SK-N-SH treated with all-trans-retinoic acid at 6 μM for 48 hours (cell line): ENCODE data around the gene LRRC2.
"Not testable (repeated sequence)": the region's sequence is repeated elsewhere in the genome, so short reads cannot be mapped to it uniquely, and the experiment has no call there.

Source experiments
- ATAC-seq: fragments of 200-7000 bp; cut with Tn5 transposase; 3 replicates; pipeline ENCODE4 v1.9.1; 2020; ENCODE audit warnings: mild to moderate bottlenecking, moderate library complexity
- ARNTL ChIP-seq: fragments of 450-650 bp; formaldehyde crosslinking; IDR thresholded peaks from 2 replicates; pipeline ENCODE4 v1.5.0; 2020; ENCODE audit warnings: low read depth, mild to moderate bottlenecking, moderate library complexity, borderline replicate concordance
- GLIS3 ChIP-seq: fragments of 250-450 bp; sonication (Bioruptor Pico); IDR thresholded peaks from 2 replicates; pipeline ENCODE4 v1.5.0; 2020; ENCODE audit warnings: mild to moderate bottlenecking, moderate library complexity
- ISL1 ChIP-seq: fragments of 250-450 bp; sonication (Bioruptor Pico); IDR thresholded peaks from 2 replicates; pipeline ENCODE4 v2.1.2; 2022; ENCODE audit warnings: mild to moderate bottlenecking, moderate library complexity
- OSR1 ChIP-seq: fragments of 250-450 bp; sonication (Bioruptor Pico); IDR thresholded peaks from 2 replicates; pipeline ENCODE4 v1.8.0; 2022; ENCODE audit warnings: moderate library complexity, mild to moderate bottlenecking, inconsistent platforms
- POU6F1 ChIP-seq: fragments of 250-450 bp; sonication (Bioruptor Pico); IDR thresholded peaks from 2 replicates; pipeline ENCODE4 v1.8.0; 2021; ENCODE audit warnings: low read depth, mild to moderate bottlenecking, moderate library complexity, borderline replicate concordance
- PPARA ChIP-seq: fragments of 250-450 bp; sonication (Bioruptor Pico); IDR thresholded peaks from 2 replicates; pipeline ENCODE4 v1.5.0; 2020; ENCODE audit warnings: mild to moderate bottlenecking, borderline replicate concordance
- RARB ChIP-seq: fragments of 250-450 bp; sonication (Bioruptor Pico); IDR thresholded peaks from 2 replicates; pipeline ENCODE4 v1.8.0; 2021; ENCODE audit warnings: mild to moderate bottlenecking, moderate library complexity
- SNAI2 ChIP-seq: fragments of 250-450 bp; sonication (Bioruptor Pico); IDR thresholded peaks from 2 replicates; pipeline ENCODE4 v1.5.0; 2020; ENCODE audit warnings: mild to moderate bottlenecking, moderate library complexity
- TCF4 ChIP-seq: fragments of 250-450 bp; sonication (Bioruptor Pico); IDR thresholded peaks from 2 replicates; pipeline ENCODE4 v1.8.0; 2021; ENCODE audit warnings: mild to moderate bottlenecking, moderate library complexity, borderline replicate concordance
- TOX ChIP-seq: fragments of 250-450 bp; sonication (Bioruptor Pico); IDR thresholded peaks from 2 replicates; pipeline ENCODE4 v1.8.0; 2021; ENCODE audit warnings: mild to moderate bottlenecking, moderate library complexity, borderline replicate concordance
- ZC3H10 ChIP-seq: fragments of 250-450 bp; sonication (Bioruptor Pico); IDR thresholded peaks from 2 replicates; pipeline ENCODE4 v1.5.1; 2021; ENCODE audit warnings: mild to moderate bottlenecking, moderate library complexity
- ZFP3 ChIP-seq: fragments of 250-450 bp; sonication (Bioruptor Pico); IDR thresholded peaks from 2 replicates; pipeline ENCODE4 v1.5.0; 2020; ENCODE audit warnings: mild to moderate bottlenecking, moderate library complexity
- ZFP30 ChIP-seq: fragments of 450-650 bp; formaldehyde crosslinking; IDR thresholded peaks from 2 replicates; pipeline ENCODE4 v1.5.0; 2022; ENCODE audit warnings: mild to moderate bottlenecking, moderate library complexity
- ZNF565 ChIP-seq: fragments of 450-650 bp; formaldehyde crosslinking; conservative IDR thresholded peaks from 2 replicates; pipeline ENCODE4 v1.5.0; 2020; ENCODE audit warnings: low read depth, mild to moderate bottlenecking, moderate library complexity
- ZNF8 ChIP-seq: fragments of 450-650 bp; formaldehyde crosslinking; IDR thresholded peaks from 2 replicates; pipeline ENCODE4 v1.5.0; 2020; ENCODE audit warnings: mild to moderate bottlenecking, moderate library complexity
- TF ChIP-seq, protein P1 (sequence below): fragments of 250-450 bp; sonication (Bioruptor Pico); IDR thresholded peaks from 2 replicates; pipeline ENCODE4 v1.5.1; 2021; ENCODE audit warnings: mild to moderate bottlenecking, moderate library complexity
- TF ChIP-seq, protein P2 (sequence below): fragments of 250-450 bp; sonication (Bioruptor Pico); IDR thresholded peaks from 2 replicates; pipeline ENCODE4 v1.5.1; 2020; ENCODE audit warnings: low read depth, mild to moderate bottlenecking, moderate library complexity
- TF ChIP-seq, protein P3 (sequence below): fragments of 250-450 bp; sonication (Bioruptor Pico); IDR thresholded peaks from 2 replicates; pipeline ENCODE4 v1.8.0; 2020; ENCODE audit warnings: mild to moderate bottlenecking, moderate library complexity, borderline replicate concordance

The LRRC2 gene

DNA sequence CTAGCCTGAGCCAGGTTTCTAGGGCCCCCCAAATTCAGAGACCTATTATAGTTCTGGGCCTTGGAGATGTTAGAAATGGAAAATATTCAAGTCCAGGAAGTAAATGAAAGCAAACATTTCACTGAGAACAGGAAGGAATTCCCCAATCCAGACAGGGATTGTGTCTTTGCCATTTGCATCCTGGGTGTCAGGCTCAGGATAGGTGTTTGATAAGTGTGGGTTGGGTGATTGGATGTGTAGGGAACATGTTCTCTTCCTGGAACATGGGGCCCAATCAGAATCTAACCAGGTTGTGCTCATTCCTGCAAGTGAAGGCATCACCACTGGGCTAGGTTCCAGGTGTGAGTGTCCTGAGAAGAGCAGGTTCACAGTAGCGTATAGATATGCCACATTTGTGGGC, 14.6 kb upstream of the LRRC2 start:
- no peak for ATAC-seq
- no peak for TF ChIP-seq PPARA (CRISPR knock-in tag)
- TF ChIP-seq, protein P1, sequence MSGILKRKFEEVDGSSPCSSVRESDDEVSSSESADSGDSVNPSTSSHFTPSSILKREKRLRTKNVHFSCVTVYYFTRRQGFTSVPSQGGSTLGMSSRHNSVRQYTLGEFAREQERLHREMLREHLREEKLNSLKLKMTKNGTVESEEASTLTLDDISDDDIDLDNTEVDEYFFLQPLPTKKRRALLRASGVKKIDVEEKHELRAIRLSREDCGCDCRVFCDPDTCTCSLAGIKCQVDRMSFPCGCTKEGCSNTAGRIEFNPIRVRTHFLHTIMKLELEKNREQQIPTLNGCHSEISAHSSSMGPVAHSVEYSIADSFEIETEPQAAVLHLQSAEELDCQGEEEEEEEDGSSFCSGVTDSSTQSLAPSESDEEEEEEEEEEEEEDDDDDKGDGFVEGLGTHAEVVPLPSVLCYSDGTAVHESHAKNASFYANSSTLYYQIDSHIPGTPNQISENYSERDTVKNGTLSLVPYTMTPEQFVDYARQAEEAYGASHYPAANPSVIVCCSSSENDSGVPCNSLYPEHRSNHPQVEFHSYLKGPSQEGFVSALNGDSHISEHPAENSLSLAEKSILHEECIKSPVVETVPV (CRISPR knock-in tag): no peak
- TF ChIP-seq ZFP30 (CRISPR knock-in tag): no peak
- no peak for TF ChIP-seq ZNF565 (CRISPR knock-in tag)
- TF ChIP-seq GLIS3 (CRISPR knock-in tag): no peak
- TF ChIP-seq ZNF8: no peak
- no peak for TF ChIP-seq ZC3H10 (CRISPR knock-in tag)
- TF ChIP-seq ARNTL: no peak
- no peak for TF ChIP-seq TCF4 (CRISPR knock-in tag)
- TF ChIP-seq, protein P2, sequence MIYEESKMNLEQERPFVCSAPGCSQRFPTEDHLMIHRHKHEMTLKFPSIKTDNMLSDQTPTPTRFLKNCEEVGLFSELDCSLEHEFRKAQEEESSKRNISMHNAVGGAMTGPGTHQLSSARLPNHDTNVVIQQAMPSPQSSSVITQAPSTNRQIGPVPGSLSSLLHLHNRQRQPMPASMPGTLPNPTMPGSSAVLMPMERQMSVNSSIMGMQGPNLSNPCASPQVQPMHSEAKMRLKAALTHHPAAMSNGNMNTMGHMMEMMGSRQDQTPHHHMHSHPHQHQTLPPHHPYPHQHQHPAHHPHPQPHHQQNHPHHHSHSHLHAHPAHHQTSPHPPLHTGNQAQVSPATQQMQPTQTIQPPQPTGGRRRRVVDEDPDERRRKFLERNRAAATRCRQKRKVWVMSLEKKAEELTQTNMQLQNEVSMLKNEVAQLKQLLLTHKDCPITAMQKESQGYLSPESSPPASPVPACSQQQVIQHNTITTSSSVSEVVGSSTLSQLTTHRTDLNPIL (CRISPR knock-in tag): no peak
- TF ChIP-seq ISL1 (CRISPR knock-in tag): no peak
- TF ChIP-seq POU6F1 (CRISPR knock-in tag): no peak
- no peak for TF ChIP-seq SNAI2 (CRISPR knock-in tag)
- TF ChIP-seq TOX: no peak

DNA sequence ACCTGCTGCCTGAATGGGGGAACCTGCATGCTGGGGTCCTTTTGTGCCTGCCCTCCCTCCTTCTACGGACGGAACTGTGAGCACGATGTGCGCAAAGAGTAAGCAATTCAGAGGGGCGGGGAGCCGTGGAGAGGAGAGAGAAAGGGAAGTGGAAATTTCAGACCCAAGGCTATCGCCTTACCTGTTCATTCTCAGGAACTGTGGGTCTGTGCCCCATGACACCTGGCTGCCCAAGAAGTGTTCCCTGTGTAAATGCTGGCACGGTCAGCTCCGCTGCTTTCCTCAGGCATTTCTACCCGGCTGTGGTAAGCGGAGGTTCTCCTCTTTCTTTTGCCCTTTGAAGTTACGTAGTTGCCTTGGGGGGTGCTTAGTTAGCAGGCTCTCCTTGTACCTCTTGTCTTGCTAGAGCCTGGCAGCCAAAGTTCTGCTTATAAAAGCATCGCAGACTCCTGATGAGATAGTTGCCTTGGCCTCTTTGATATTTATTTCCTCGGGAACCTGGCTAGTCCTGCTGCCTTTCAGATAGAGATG, 13.7 kb upstream of the LRRC2 start:
- TF ChIP-seq ZNF8: no peak
- no peak for TF ChIP-seq ISL1 (CRISPR knock-in tag)
- TF ChIP-seq, protein P2 (CRISPR knock-in tag): no peak
- no peak for TF ChIP-seq RARB (CRISPR knock-in tag)
- TF ChIP-seq ZFP3 (CRISPR knock-in tag): no peak
- no peak for TF ChIP-seq ZC3H10 (CRISPR knock-in tag)
- no peak for TF ChIP-seq OSR1 (CRISPR knock-in tag)
- TF ChIP-seq, protein P3, sequence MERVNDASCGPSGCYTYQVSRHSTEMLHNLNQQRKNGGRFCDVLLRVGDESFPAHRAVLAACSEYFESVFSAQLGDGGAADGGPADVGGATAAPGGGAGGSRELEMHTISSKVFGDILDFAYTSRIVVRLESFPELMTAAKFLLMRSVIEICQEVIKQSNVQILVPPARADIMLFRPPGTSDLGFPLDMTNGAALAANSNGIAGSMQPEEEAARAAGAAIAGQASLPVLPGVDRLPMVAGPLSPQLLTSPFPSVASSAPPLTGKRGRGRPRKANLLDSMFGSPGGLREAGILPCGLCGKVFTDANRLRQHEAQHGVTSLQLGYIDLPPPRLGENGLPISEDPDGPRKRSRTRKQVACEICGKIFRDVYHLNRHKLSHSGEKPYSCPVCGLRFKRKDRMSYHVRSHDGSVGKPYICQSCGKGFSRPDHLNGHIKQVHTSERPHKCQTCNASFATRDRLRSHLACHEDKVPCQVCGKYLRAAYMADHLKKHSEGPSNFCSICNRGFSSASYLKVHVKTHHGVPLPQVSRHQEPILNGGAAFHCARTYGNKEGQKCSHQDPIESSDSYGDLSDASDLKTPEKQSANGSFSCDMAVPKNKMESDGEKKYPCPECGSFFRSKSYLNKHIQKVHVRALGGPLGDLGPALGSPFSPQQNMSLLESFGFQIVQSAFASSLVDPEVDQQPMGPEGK (CRISPR knock-in tag): no peak
- TF ChIP-seq ZFP30 (CRISPR knock-in tag): no peak
- ATAC-seq: no peak

GRCh38 chr3:46578973-46579755, 13.1 kb upstream of the LRRC2 start:
- ATAC-seq: no peak
- TF ChIP-seq ISL1 (CRISPR knock-in tag) (no peak), ZFP30 (CRISPR knock-in tag) (no peak), ZC3H10 (CRISPR knock-in tag) (no peak), SNAI2 (CRISPR knock-in tag) (no peak), ARNTL (no peak)

GRCh38 chr3:46577580-46578249, 11.6 kb upstream of the LRRC2 start:
- ATAC-seq: not testable (repeated sequence)
